ENCODE measurements around the gene MRPS31.

DNA sequence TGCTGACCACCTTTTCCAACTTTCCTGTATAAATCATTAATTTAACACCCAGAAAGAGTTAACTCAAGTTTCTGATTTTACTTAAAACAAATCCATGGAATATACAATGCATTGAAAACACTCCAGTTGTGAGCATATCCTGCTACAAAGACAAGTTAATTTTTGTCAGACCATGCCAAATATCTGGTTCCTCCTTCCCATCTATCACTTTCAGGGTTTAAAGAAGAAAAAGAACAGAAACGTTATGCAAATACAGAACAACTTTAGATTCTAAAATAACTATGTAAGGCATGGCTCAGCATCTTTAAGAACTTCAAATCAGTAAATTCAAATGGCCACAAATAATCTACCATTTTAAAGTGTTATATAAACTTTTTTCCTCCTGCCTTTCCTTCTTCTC lies 14.9 kb downstream of the MRPS31 start:
- TF ChIP-seq ZNF274 (IDR thresholded peaks at IDR 0.05; ENCODE audit: low read depth, low read length) (no peak), YY1 (IDR thresholded peaks at IDR 0.05; ENCODE audit: insufficient read depth, insufficient read length) (no peak)

Data from NT2/D1 (cell line).